GM12872 (cell line): ENCODE results near the gene TPSB2.

Experiments used
- TF ChIP-seq, protein P1 (sequence below): IDR thresholded peaks from 3 replicates; pipeline ENCODE4 v1.5.1; 2011; ENCODE audit warnings: low read depth, mild to moderate bottlenecking, low read length, moderate library complexity; ENCODE audit not compliant: insufficient read depth

TPSB2 gene

GRCh38 chr16:1195393-1195666, 34.7 kb downstream of the TPSB2 start:
- TF ChIP-seq, protein P1, sequence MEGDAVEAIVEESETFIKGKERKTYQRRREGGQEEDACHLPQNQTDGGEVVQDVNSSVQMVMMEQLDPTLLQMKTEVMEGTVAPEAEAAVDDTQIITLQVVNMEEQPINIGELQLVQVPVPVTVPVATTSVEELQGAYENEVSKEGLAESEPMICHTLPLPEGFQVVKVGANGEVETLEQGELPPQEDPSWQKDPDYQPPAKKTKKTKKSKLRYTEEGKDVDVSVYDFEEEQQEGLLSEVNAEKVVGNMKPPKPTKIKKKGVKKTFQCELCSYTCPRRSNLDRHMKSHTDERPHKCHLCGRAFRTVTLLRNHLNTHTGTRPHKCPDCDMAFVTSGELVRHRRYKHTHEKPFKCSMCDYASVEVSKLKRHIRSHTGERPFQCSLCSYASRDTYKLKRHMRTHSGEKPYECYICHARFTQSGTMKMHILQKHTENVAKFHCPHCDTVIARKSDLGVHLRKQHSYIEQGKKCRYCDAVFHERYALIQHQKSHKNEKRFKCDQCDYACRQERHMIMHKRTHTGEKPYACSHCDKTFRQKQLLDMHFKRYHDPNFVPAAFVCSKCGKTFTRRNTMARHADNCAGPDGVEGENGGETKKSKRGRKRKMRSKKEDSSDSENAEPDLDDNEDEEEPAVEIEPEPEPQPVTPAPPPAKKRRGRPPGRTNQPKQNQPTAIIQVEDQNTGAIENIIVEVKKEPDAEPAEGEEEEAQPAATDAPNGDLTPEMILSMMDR, result no peak

DNA sequence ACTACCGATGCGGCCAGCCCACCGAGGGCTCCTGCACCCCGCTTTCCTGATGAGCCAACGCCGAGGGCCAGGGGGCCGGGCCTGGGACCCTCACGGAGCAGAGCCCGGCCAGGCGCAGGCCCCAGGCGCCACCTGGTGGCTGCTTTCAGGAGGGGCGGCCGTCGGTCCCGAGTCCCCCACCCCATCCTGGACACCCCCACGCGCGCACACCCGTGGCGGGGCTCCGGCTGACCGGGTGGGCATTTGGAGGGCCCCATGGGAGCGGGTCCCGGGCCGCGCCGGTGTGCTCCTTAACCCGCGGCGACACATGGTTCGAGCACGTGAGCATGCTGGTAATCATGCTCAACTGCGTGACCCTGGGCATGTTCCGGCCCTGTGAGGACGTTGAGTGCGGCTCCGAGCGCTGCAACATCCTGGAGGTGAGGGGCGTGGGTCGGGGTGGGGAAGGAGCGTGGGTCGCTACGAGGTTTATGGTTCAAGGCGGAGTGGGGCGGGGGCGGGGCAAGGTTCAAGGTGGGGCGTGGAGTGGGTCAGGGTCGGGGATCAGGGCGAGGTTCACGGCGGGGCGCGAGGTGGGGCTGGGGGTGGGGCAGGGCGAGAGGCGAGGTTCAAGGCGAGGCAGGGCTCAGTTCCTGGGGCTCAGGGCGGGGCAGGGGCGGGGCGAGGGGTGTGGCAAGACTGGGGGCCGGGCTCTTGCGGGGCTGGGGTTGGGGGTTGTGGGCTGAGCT, 35.2 kb downstream of the TPSB2 start:
- TF ChIP-seq, protein P1, result peak; percentile 52

GRCh38 chr16:1193825-1194581, 36.0 kb downstream of the TPSB2 start:
- TF ChIP-seq, protein P1, result no peak

DNA sequence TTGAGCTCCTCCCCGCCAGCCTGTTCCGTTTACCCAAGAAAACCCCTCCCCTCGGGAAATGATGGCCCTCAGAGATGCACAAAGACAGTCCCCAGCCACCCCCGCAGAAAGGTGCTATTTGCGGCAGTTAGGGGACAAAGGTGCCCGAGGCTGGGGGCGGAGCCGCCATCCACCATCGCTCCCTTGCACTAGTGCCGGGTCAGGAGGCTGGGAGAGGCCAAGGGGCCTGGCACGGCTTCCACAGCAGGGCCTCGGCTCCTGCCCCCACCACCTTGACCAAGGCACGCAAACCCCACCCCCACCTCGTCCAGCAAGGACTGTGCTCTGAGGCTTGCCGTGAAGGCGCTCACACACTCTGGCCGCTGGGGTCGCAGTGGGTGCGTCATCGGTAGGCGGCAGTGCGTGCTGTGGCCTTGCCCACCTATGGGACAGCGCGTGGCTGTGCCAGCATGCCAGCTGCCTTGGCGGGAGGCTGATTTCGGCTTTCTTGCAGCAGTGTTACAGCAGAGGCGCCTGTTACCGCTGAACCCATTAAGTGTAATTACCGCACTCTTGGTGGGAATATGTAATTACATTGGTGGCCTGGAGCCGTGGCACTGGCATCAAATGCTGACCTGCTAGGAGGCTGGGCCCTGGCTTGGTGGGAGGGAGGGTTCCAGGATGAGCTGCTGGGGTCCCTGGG, 36.7 kb downstream of the TPSB2 start:
- TF ChIP-seq, protein P1, result no peak

DNA sequence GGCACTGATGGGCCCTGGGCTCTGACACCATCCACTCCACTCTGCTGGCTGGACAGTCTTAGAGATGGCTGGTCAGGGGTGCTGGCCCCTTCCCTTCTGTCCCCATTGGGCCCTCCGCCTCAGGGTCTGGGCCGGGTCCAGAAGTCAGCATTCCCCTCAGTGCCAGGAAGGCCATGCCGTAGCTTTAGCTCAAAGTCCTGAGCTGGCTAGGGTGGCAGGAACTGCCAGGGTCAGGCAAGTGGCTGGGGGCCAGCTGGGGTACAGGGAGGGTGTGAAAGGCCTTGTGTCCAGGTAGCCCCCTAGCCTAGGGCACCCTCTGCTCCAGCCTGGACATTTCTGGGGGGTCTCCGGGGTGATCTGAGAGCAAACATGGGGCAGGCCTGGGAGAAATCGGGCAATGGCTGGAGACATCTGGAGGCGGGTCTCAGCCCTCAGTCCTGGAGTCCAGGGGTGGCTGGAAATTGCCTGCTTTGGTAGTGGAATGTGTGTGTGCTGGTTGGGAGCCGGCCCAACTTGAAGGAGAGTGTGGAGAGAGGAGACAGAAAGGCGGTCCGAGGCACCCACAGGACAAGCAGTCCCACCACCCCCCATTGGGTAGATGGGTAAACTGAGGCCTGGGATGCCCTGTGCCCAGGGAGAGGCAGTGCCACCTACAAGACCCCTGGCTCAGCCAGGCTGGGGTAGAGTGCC, 37.5 kb downstream of the TPSB2 start:
- TF ChIP-seq, protein P1, result no peak

DNA sequence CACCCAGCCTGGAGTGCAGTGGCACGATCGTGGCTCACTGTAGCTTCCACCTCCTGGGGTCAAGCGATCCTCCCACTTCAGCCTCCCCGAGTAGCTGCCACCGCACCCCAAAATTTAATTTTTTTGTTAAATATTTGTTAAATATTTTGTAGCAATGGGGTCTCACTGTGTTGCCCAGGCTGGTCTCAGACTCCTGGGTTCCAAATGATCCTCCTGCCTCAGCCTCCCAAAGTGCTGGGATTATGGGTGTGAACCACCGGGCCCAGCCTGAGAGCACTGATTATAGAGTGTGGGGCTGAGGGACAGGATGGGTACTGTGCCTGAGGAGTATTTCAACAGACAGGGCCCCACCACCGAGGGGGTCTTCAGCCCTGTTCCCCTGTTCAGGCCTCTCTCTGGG, 40.5 kb downstream of the TPSB2 start:
- TF ChIP-seq, protein P1, result no peak
